Left cardiac atrium (tissue), 4 donors: ENCODE data around the gene SKI. TPM values are rescaled to one million over a fixed set of nuclear protein-coding genes. Genes with fewer than 3 reads are reported as not detected.

Source experiments
- ATAC-seq, 2 donors: fragments of 200-7000 bp; cut with Tn5 transposase; one replicate each; pipeline ENCODE4 v1.9.1; 2020; ENCODE audit warnings: mild to moderate bottlenecking in 2 of 2, moderate library complexity in 2 of 2
- DNase-seq: peaks from one replicate; pipeline ENCODE4 v3.0.0-alpha.2; 2020
- intact Hi-C, 2 donors: fragments of 100-400 bp; cut with DNase I; formaldehyde crosslinking; loops; one replicate each; pipeline versions ENCODE4 v1.14.1 to v1.15.1; 2022 to 2023
- total RNA-seq, 2 donors: library from RNA; stranded (reverse); fragmentation: NEBNext Ultra II Directional; extraction: Animal tissue kit (Norgen Biotek cat#: 25700); gene quantifications; one replicate each; pipeline ENCODE4 v1.2.1, GENCODE V29; 2021
- donor health status: DM: no; HTN: yes; CAD: no.
- donor health status: DM: no; HTN: yes; CAD: no; lungs with severe emphysema.
- donor health status: DM: yes; HTN: yes; CAD: no.
- donor health status: Dilated cardiomyopathy.

SKI gene
- total RNA-seq, 2 donors from 2014 or later: 47.1 to 66.9 TPM

- intact Hi-C loops: no loop called here
- peak; percentile 40 for DNase-seq
- peak; percentile 17 to 19 for ATAC-seq
Observed at GRCh38 chr1:2267051-2267830, 39.1 kb downstream of the SKI start.

GRCh38 chr1:2267862-2268261 is 39.7 kb downstream of the SKI start:
- intact Hi-C loops: no loop called here
- DNase-seq (no peak), ATAC-seq (no peak)

DNA sequence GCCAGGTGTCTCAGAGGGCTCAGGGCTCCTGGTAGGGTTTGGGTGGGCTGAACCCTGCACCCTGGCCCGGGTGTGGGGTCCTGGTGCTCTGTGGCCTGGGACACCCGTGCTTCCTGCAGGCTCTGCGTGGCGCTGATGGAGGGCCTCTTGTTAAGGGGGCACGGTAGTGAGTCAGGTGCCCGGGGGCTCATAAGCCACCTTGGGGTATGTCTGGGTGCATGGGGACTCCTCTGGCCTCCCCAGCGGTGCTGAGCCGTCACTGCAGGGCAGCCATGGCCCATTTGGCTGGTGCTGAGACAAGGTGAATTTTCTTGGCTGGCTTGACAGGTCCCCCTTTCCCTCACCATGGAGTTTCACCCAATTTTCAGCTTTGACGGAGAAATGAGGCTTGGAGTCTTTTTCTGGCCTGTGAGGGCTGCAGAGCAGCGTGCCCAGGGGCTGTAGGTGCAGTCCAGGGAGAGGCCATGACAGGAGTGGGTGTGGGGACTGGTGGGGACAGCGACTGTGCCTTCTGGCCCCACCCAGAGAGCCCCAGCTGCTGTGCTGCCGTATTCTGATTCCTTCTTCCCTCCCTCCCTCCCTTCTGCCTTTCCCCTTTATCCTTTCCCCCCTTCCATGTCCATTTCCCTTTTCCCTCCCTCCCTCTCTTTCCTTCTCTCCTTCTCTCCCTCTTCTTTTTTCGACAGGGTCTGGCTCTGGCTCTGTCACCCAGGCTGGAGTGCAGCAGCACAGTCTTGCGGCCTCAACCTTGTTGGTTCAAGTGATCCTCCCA is 40.4 kb downstream of the SKI start:
- intact Hi-C loops: no loop called here
- ATAC-seq (no peak), DNase-seq (no peak)

DNA sequence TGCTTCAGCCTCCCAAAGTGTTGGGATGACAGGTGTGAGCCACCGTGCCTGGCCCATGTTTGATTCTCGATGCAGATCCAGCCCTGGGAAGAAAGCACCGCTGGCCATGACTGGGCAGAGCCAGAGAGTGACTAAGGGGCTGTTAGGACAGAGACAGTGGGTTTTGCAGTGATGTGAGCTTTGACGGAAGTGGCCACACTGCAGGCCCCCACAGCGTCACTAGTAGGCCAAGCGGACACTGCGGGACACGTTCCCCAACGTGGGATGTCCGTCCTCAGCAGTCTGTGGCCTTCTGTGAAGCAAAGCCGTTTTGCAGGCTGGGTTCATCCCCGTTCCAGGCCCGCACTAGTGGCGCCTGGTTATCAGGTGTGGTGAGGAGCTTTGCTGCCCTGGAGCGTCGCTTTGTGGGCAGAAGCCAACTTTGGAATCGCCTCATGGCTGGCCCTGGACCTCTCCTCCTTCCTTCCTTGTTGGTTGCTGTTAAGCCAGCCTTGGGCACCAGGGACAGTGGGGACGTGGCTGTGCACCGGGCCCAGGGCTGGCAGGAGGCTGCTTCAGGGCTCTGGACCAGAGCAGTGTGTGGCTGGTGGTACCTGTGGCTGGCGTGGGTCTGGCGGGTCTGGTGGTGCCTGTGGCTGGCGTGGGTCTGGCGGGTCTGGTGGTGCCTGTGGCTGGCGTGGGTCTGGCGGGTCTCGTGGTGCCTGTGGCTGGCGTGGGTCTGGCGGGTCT is 41.2 kb downstream of the SKI start:
- intact Hi-C loops: no loop called here
- DNase-seq: no peak
- ATAC-seq: peak; percentile 8 to 28

GRCh38 chr1:2269922-2270259 is 41.8 kb downstream of the SKI start:
- ATAC-seq: no peak
- no peak for DNase-seq
- intact Hi-C loops: no loop called here

GRCh38 chr1:2270260-2271100 is 42.4 kb downstream of the SKI start:
- DNase-seq (no peak), ATAC-seq (peak; percentile 6 to 15)
- intact Hi-C loops: no loop called here

DNA sequence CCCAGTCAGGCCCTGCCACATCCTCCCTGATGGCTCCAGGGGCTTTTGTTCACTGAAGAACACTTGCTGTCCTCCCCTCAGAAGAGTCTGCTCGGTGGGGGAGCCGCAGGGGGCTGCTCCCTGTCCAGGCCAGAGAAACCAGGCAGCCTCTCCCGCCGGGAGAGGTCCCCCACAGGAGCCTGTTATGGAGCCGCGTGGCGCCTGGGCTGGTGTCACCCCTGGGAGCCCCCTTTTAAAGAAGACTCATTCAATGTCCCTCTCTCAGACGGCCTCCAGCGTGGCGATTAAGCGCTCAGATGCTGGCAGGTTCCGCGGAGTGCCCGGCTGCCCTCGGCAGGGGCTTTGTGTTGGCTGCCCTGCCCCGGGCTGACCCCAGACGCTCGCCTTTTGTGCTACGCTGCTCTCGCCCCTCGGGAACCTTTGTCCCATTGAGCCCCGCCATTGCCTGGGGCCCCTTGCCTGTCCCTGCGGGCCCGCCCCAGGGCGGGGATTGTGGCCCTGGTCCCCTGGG is 43.1 kb downstream of the SKI start:
- DNase-seq (no peak), ATAC-seq (no peak)
- intact Hi-C loops: no loop called here

GRCh38 chr1:2271841-2272655 is 43.9 kb downstream of the SKI start:
- no peak for DNase-seq
- intact Hi-C loops: no loop called here

DNA sequence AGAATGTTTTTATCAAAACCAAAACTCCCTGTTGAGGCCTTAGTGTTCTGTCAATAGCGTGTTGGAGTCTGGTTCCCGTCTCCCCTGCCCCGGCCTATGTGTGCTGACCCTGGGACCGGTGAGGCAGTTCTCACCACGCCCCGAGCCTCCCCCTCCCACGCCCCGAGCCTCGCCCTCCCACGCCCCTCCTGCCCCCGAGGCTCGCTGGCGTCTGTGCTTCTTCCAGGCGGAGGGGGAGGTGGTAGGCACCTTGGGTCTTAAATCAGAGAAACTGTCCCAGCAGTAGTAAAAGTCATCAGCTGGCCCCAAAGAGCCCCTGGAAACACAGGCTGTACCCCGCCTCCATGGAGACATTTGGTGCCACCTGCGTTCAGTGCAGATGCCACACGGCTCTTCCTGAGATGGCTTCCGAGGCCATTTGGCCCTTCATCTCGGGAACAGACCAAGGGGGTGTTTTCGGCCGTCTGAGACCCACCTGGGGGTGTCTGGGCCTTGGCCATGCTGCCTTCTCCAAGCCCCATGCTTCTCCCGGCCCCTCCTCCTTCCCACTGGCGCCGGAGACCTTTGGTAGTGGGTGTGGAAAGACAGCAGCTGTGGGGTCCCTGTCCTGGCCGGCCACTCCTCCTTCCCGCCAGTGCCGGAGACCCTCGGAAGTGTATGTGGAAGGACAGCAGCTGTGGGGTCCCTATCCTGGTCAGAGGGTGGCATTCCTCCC is 44.7 kb downstream of the SKI start:
- no peak for DNase-seq
- ATAC-seq: no peak
- intact Hi-C loops: no loop called here

More at GRCh38 chr1:2271841-2272655, 43.9 kb downstream of the SKI start:
- ATAC-seq: no peak

DNA sequence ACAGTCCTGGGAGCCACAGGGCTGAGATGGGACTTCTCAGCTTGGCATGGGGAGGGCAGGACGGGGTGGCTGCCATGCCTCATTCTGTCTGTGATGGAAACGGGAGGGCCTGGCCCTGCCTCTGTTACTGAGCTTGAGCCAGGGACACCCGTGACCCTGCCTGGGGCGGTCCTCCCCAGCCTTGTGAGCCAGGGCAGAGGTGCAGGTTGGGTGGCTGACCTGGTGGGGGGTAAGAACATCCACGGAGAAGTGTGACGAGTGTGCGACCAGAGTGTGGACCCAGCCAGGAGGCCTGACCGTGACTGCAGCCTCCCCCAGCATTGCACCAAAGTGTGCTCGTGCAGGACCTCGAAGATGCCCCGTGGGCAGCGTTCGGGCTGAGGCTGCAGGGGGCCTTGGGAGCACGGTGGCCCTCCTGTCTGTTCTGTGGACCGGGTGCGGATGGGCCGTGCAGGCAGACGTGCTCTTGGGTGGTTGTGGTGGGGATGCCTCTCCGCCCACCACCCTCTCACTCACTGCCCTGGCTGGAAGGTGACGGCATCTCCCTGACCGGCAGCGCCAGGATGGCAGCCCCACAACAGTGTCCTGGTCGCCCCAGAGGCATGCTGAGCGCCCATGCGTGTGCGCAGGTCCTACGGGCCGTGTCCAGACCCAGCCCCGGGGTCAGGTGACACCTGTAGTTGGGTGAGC is 45.4 kb downstream of the SKI start:
- intact Hi-C loops: no loop called here
- ATAC-seq (no peak), DNase-seq (no peak)

GRCh38 chr1:2274231-2274928 is 46.3 kb downstream of the SKI start:
- intact Hi-C loops: no loop called here
- ATAC-seq (no peak), DNase-seq (no peak)

DNA sequence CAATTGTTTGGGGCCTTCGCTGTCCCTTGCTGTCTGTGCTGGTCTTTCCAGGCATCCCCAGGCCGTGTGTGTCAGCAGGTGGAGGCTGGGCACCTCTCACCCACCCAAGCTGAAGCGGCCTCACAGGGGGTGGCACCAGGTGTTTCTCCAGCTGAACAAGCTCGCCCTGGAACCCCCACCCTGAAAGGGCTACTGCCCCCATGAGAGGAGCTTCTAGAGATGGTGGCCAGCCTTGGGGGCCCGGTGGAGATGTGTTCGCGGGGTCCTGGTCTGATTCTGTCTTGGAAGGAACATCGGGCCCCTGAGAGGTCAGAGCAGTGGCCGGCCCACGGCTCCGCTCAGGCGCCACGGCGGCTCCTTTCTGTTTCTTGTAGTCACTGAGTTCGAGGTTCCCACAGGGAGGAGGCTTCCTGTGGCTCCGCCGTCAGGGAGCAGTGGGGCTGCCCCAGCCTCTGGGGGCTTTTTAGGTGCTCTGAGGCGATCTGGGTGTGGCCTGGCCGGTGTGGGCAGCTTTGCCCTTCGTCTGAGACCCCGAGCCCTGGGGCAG is 46.9 kb downstream of the SKI start:
- intact Hi-C loops: no loop called here
- ATAC-seq (no peak), DNase-seq (no peak)

GRCh38 chr1:2275796-2276536 is 47.8 kb downstream of the SKI start:
- ATAC-seq (peak; percentile 11 to 36), DNase-seq (no peak)
- intact Hi-C loops: no loop called here

DNA sequence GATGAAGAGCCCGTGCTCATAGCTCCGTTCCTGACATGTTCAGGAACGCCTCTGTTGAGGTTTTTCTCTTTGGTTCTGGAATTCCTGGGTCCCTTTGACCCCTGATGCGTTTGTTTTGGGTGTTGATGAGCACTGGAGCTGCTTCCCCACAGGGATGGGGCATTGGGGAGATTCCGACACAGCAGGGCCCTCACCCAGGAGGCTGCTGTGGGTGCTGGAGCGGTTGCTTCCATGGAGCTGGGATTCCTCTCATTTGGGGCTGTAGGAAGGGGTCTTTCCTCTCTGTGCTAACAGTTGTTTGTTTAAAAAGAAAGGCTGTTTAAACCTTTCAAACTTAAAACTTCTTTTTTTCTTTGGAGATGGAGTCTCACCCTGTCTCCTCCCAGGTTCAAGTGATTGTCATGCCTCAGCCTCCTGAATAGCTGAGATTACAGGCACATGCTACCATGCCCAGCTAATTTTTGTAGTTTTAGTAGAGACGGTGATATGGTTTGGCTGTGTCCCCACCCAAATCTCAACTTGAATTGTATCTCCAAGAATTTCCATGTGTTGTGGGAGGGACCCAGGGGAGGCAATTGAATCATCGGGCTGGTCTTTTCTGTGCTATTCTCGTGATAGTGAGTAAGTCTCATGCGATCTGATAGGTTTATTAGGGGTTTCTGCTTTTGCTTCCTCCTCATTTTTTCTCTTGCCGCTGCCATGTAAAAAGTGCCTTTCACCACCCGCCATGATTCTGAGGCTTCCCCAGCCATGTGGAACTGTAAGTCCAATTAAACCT is 48.9 kb downstream of the SKI start:
- intact Hi-C loops: no loop called here
- no peak for DNase-seq
- ATAC-seq: no peak
